WI38 (cell line): ENCODE results near the gene TENM4.

ENCODE experiments used
- H3K4me3 ChIP-seq: 2 replicates; pipeline ENCODE4 v1.5.1; 2011; ENCODE audit warnings: low read depth, mild to moderate bottlenecking, control low read depth, low read length
- TF ChIP-seq, protein P1 (sequence below): IDR thresholded peaks from 2 replicates; pipeline ENCODE4 v1.5.1; 2012; ENCODE audit warnings: low read depth, mild to moderate bottlenecking, control low read depth, low read length

Gene TENM4

GRCh38 chr11:78657441-78657840 is 783.4 kb downstream of the TENM4 start:
- H3K4me3 ChIP-seq = no peak overlapping the region
- TF ChIP-seq, protein P1, sequence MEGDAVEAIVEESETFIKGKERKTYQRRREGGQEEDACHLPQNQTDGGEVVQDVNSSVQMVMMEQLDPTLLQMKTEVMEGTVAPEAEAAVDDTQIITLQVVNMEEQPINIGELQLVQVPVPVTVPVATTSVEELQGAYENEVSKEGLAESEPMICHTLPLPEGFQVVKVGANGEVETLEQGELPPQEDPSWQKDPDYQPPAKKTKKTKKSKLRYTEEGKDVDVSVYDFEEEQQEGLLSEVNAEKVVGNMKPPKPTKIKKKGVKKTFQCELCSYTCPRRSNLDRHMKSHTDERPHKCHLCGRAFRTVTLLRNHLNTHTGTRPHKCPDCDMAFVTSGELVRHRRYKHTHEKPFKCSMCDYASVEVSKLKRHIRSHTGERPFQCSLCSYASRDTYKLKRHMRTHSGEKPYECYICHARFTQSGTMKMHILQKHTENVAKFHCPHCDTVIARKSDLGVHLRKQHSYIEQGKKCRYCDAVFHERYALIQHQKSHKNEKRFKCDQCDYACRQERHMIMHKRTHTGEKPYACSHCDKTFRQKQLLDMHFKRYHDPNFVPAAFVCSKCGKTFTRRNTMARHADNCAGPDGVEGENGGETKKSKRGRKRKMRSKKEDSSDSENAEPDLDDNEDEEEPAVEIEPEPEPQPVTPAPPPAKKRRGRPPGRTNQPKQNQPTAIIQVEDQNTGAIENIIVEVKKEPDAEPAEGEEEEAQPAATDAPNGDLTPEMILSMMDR = no peak

DNA sequence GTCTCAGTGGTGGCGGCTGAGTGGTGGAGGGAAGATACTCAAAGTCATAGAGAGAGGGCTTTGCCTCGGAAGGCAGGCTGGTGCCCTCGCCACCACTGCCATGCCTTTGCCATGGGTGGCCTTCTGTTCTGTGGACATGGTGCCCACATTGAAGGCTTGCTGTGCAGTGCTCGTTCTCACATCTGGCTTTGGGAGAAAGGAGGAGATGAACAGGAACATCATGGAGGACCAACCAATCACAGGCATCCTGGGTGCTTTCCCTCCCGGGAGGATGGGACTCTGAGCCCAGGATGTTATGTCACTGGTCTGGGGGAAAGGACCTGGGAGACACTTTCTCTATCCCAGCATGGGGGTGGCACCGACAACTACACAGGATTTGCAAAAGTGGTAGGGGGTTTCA is 783.8 kb downstream of the TENM4 start:
- TF ChIP-seq, protein P1 = no peak

DNA sequence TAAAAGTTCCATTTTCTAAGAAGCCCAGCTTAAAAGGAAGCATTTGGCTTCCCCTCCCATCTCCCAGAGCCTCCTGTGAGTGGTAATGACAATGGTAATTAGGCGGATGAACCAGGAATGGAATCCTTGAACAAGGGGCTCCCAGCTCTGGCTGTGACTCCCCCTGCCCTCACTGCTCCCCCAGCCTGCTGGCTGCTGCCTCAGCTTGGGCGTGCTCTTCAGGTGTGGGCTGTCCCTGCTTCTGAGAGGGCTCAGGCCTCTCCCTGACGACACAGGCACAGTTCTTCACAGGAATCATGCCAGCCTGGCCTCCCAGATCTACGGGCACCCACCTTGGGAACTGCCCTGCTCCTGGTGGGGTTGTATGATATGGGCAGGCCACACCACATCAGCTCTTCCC is 784.5 kb downstream of the TENM4 start:
- TF ChIP-seq, protein P1 = no peak
- H3K4me3 ChIP-seq = no peak overlapping the region

More for the DNA sequence above, 783.8 kb downstream of the TENM4 start:
- H3K4me3 ChIP-seq = no peak overlapping the region

DNA sequence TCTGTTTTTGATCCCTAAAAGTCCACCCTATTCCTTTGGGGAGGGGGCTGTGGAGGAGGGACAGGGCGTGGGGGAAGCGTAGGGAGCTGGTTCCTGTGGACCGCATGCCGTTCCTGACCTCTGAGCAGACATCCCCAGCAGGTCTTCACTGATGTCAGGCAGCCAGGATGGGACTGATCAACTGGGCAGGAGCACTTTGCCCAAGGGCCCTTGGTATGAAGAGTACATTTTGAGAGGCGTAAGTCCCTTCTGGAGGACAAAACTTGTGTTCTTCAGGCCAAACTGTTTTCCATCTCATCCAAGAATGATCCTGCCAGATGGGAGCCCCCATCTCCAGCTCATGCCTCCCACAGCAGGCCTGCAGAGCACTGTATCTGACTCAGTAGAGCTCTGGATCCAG is 785.3 kb downstream of the TENM4 start:
- no peak overlapping the region for H3K4me3 ChIP-seq
- TF ChIP-seq, protein P1 = no peak

GRCh38 chr11:78654866-78655265 is 786.0 kb downstream of the TENM4 start:
- TF ChIP-seq, protein P1 = no peak

GRCh38 chr11:78654071-78654470 is 786.8 kb downstream of the TENM4 start:
- no peak overlapping the region for H3K4me3 ChIP-seq
- TF ChIP-seq, protein P1 = no peak

More at GRCh38 chr11:78654866-78655265, 786.0 kb downstream of the TENM4 start:
- no peak overlapping the region for H3K4me3 ChIP-seq

DNA sequence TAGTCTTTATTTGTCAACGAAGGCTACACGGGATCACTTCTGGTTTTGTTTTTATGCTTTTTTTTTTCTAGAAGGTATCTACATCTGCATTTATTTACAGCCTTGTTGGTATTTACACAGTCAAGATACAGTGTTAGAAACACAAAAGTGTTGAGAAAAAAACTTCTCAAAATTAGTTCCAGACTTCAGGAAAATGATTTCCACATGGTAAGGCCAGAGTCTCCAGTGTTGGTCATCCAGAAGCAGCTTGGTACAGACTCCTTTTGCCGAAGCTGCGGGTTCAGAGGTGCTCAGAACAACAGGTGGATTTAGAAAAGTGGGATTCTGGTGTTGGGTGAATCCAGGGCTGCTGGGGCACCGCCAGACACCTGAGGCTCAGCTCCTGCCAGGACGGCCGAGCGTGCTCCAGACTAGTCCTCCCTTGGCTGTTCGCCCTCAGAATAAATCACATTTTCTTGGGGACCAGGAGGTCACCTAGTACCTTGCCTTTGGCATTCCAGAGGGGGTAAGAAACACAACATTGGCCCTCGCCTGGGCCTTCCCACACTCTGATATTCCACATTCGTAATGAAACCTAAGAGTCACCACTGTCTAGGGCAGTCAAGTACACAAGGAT is 787.4 kb downstream of the TENM4 start:
- TF ChIP-seq, protein P1 = no peak
- no peak overlapping the region for H3K4me3 ChIP-seq
